Measurements from ENCODE around the gene RASAL1.
A peak's percentile ranks its signal among the peaks of the same experiment; 100 is the strongest.

RASAL1 gene

GRCh38 chr12:113081873-113082272 is 53.7 kb downstream of the RASAL1 start:
- H3K4me3 ChIP-seq (ENCODE audit: low read depth, low read length): no peak overlapping the region
- H3K27ac ChIP-seq (ENCODE audit: low read depth, low read length): no peak overlapping the region
- no peaks in the 10 kb centered on the region for H3K36me3 ChIP-seq (ENCODE audit: control insufficient read depth, insufficient read depth, low read length)
- H3K27me3 ChIP-seq (ENCODE audit: control insufficient read depth, insufficient read depth, low read length): peaks cover 40% of the 10 kb centered on the region
- peaks cover 2% of the 10 kb centered on the region for H3K4me1 ChIP-seq (ENCODE audit: control insufficient read depth, insufficient read depth, low read length)
- H3K9me3 ChIP-seq (ENCODE audit: control insufficient read depth, insufficient read depth, low read depth, low read length): no peaks in the 10 kb centered on the region
- H3K9ac ChIP-seq (ENCODE audit: low read length): no peak overlapping the region

GRCh38 chr12:113077859-113078255 is 57.7 kb downstream of the RASAL1 start:
- Histone ChIP-seq H3K36me3 (ENCODE audit: control insufficient read depth, insufficient read depth, low read length) (no peaks in the 10 kb centered on the region), H3K4me1 (ENCODE audit: control insufficient read depth, insufficient read depth, low read length) (no peaks in the 10 kb centered on the region), H3K9me3 (ENCODE audit: control insufficient read depth, insufficient read depth, low read depth, low read length) (no peaks in the 10 kb centered on the region), H3K9ac (ENCODE audit: low read length) (no peak overlapping the region), H3K4me3 (ENCODE audit: low read depth, low read length) (peak overlapping the region; percentile 47; the same call in 1 of the 2 replicates), H3K27me3 (ENCODE audit: control insufficient read depth, insufficient read depth, low read length) (peaks cover 69% of the 10 kb centered on the region), H3K27ac (ENCODE audit: low read depth, low read length) (no peak overlapping the region)

GRCh38 chr12:113077057-113077858 is 58.3 kb downstream of the RASAL1 start:
- H3K4me3 ChIP-seq (ENCODE audit: low read depth, low read length): peak overlapping the region; percentile 47
- no peaks in the 10 kb centered on the region for H3K4me1 ChIP-seq (ENCODE audit: control insufficient read depth, insufficient read depth, low read length)
- H3K36me3 ChIP-seq (ENCODE audit: control insufficient read depth, insufficient read depth, low read length): no peaks in the 10 kb centered on the region
- peaks cover 69% of the 10 kb centered on the region for H3K27me3 ChIP-seq (ENCODE audit: control insufficient read depth, insufficient read depth, low read length)
- H3K9ac ChIP-seq (ENCODE audit: low read length): no peak overlapping the region
- H3K9me3 ChIP-seq (ENCODE audit: control insufficient read depth, insufficient read depth, low read depth, low read length): no peaks in the 10 kb centered on the region
- H3K27ac ChIP-seq (ENCODE audit: low read depth, low read length): no peak overlapping the region

- Histone ChIP-seq H3K36me3 (ENCODE audit: control insufficient read depth, insufficient read depth, low read length) (no peaks in the 10 kb centered on the region), H3K4me1 (ENCODE audit: control insufficient read depth, insufficient read depth, low read length) (peaks cover 5% of the 10 kb centered on the region; the same call in 1 of the 2 replicates), H3K4me3 (ENCODE audit: low read depth, low read length) (no peak overlapping the region), H3K9ac (ENCODE audit: low read length) (no peak overlapping the region), H3K9me3 (ENCODE audit: control insufficient read depth, insufficient read depth, low read depth, low read length) (no peaks in the 10 kb centered on the region), H3K27me3 (ENCODE audit: control insufficient read depth, insufficient read depth, low read length) (peaks cover 61% of the 10 kb centered on the region), H3K27ac (ENCODE audit: low read depth, low read length) (no peak overlapping the region)
These were observed 60.4 kb downstream of the RASAL1 start for GRCh38 chr12:113075137-113075683.

- Histone ChIP-seq H3K9me3 (ENCODE audit: control insufficient read depth, insufficient read depth, low read depth, low read length) (no peaks in the 10 kb centered on the region), H3K36me3 (ENCODE audit: control insufficient read depth, insufficient read depth, low read length) (no peaks in the 10 kb centered on the region), H3K4me1 (ENCODE audit: control insufficient read depth, insufficient read depth, low read length) (peaks cover 5% of the 10 kb centered on the region; the same call in 1 of the 2 replicates), H3K4me3 (ENCODE audit: low read depth, low read length) (no peak overlapping the region), H3K27ac (ENCODE audit: low read depth, low read length) (no peak overlapping the region), H3K9ac (ENCODE audit: low read length) (no peak overlapping the region), H3K27me3 (ENCODE audit: control insufficient read depth, insufficient read depth, low read length) (peaks cover 45% of the 10 kb centered on the region)
These were observed 62.0 kb downstream of the RASAL1 start for GRCh38 chr12:113073586-113073985.

- no peak overlapping the region for H3K9ac ChIP-seq (ENCODE audit: low read length)
- H3K9me3 ChIP-seq (ENCODE audit: control insufficient read depth, insufficient read depth, low read depth, low read length): no peaks in the 10 kb centered on the region
- no peaks in the 10 kb centered on the region for H3K36me3 ChIP-seq (ENCODE audit: control insufficient read depth, insufficient read depth, low read length)
- H3K27ac ChIP-seq (ENCODE audit: low read depth, low read length): no peak overlapping the region
- H3K4me1 ChIP-seq (ENCODE audit: control insufficient read depth, insufficient read depth, low read length): peaks cover 7% of the 10 kb centered on the region
- H3K4me3 ChIP-seq (ENCODE audit: low read depth, low read length): no peak overlapping the region
- H3K27me3 ChIP-seq (ENCODE audit: control insufficient read depth, insufficient read depth, low read length): peaks cover 31% of the 10 kb centered on the region
These were observed 63.4 kb downstream of the RASAL1 start for GRCh38 chr12:113072136-113072535.

- H3K9me3 ChIP-seq (ENCODE audit: control insufficient read depth, insufficient read depth, low read depth, low read length): no peaks in the 10 kb centered on the region
- H3K27me3 ChIP-seq (ENCODE audit: control insufficient read depth, insufficient read depth, low read length): peaks cover 24% of the 10 kb centered on the region
- no peak overlapping the region for H3K27ac ChIP-seq (ENCODE audit: low read depth, low read length)
- H3K9ac ChIP-seq (ENCODE audit: low read length): no peak overlapping the region
- H3K4me1 ChIP-seq (ENCODE audit: control insufficient read depth, insufficient read depth, low read length): peaks cover 13% of the 10 kb centered on the region
- no peaks in the 10 kb centered on the region for H3K36me3 ChIP-seq (ENCODE audit: control insufficient read depth, insufficient read depth, low read length)
- H3K4me3 ChIP-seq (ENCODE audit: low read depth, low read length): no peak overlapping the region
These were observed 64.1 kb downstream of the RASAL1 start for GRCh38 chr12:113071135-113072112.

GRCh38 chr12:113070117-113070906 is 65.2 kb downstream of the RASAL1 start:
- Histone ChIP-seq H3K9me3 (ENCODE audit: control insufficient read depth, insufficient read depth, low read depth, low read length) (no peaks in the 10 kb centered on the region), H3K4me1 (ENCODE audit: control insufficient read depth, insufficient read depth, low read length) (peaks cover 17% of the 10 kb centered on the region), H3K36me3 (ENCODE audit: control insufficient read depth, insufficient read depth, low read length) (no peaks in the 10 kb centered on the region), H3K9ac (ENCODE audit: low read length) (no peak overlapping the region), H3K4me3 (ENCODE audit: low read depth, low read length) (no peak overlapping the region), H3K27ac (ENCODE audit: low read depth, low read length) (no peak overlapping the region), H3K27me3 (ENCODE audit: control insufficient read depth, insufficient read depth, low read length) (peaks cover 13% of the 10 kb centered on the region)

- H3K9ac ChIP-seq (ENCODE audit: low read length): no peak overlapping the region
- peaks cover 11% of the 10 kb centered on the region for H3K27me3 ChIP-seq (ENCODE audit: control insufficient read depth, insufficient read depth, low read length)
- peaks cover 17% of the 10 kb centered on the region for H3K4me1 ChIP-seq (ENCODE audit: control insufficient read depth, insufficient read depth, low read length)
- no peaks in the 10 kb centered on the region for H3K9me3 ChIP-seq (ENCODE audit: control insufficient read depth, insufficient read depth, low read depth, low read length)
- H3K27ac ChIP-seq (ENCODE audit: low read depth, low read length): no peak overlapping the region
- H3K4me3 ChIP-seq (ENCODE audit: low read depth, low read length): no peak overlapping the region
- H3K36me3 ChIP-seq (ENCODE audit: control insufficient read depth, insufficient read depth, low read length): no peaks in the 10 kb centered on the region
These were observed 65.8 kb downstream of the RASAL1 start for GRCh38 chr12:113069751-113070116.

- H3K27ac ChIP-seq (ENCODE audit: low read depth, low read length): no peak overlapping the region
- H3K4me3 ChIP-seq (ENCODE audit: low read depth, low read length): no peak overlapping the region
- no peak overlapping the region for H3K9ac ChIP-seq (ENCODE audit: low read length)
- H3K4me1 ChIP-seq (ENCODE audit: control insufficient read depth, insufficient read depth, low read length): peaks cover 17% of the 10 kb centered on the region
- H3K27me3 ChIP-seq (ENCODE audit: control insufficient read depth, insufficient read depth, low read length): peaks cover 11% of the 10 kb centered on the region
- no peaks in the 10 kb centered on the region for H3K9me3 ChIP-seq (ENCODE audit: control insufficient read depth, insufficient read depth, low read depth, low read length)
- no peaks in the 10 kb centered on the region for H3K36me3 ChIP-seq (ENCODE audit: control insufficient read depth, insufficient read depth, low read length)
These were observed 66.4 kb downstream of the RASAL1 start for GRCh38 chr12:113069149-113069548.

All from HUES6 (cell line).